ENCODE measurements around the gene LHFPL3.

DNA sequence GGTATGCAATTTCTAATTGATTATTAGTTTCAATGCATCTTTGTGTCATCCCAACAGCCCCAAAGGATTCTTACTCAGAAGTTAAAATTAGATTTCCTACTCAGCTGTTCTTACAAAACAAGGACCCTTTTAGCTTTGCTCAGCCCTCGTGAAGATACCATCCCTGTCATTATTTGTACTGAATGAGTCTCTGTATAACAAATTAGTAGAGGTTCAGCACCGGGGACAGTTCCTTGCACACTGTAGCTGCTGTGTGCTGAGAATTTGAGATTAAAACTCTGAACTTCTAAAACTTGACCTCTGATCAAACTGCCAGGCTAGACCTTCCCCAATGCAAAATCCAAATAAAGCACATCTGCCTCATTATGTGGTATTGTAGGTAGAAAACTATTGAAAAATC, 299.1 kb downstream of the LHFPL3 start:
- TF ChIP-seq EZH2phosphoT487 (IDR thresholded peaks at IDR 0.05; ENCODE audit: low read length) (no peak), EZH2 (optimal IDR thresholded peaks at IDR 0.05; ENCODE audit: low read depth, low read length) (no peak)
- TF ChIP-seq, protein P1, sequence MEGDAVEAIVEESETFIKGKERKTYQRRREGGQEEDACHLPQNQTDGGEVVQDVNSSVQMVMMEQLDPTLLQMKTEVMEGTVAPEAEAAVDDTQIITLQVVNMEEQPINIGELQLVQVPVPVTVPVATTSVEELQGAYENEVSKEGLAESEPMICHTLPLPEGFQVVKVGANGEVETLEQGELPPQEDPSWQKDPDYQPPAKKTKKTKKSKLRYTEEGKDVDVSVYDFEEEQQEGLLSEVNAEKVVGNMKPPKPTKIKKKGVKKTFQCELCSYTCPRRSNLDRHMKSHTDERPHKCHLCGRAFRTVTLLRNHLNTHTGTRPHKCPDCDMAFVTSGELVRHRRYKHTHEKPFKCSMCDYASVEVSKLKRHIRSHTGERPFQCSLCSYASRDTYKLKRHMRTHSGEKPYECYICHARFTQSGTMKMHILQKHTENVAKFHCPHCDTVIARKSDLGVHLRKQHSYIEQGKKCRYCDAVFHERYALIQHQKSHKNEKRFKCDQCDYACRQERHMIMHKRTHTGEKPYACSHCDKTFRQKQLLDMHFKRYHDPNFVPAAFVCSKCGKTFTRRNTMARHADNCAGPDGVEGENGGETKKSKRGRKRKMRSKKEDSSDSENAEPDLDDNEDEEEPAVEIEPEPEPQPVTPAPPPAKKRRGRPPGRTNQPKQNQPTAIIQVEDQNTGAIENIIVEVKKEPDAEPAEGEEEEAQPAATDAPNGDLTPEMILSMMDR (IDR thresholded peaks at IDR 0.05; ENCODE audit: low read length), result no peak
